ENCODE measurements around the gene CCDC54. TPM values are rescaled to one million over a fixed set of nuclear protein-coding genes. Genes with fewer than 3 reads are reported as not detected.

Gene CCDC54
- total RNA-seq, 1 donor from 2014 or later: not detected

Other genes with a start within 250 kb of the CCDC54 start
- 87.0 TPM for gene BBX, start 145.5 kb downstream of the CCDC54 start, total RNA-seq

Data from ureter (tissue), 1 donor.